H9 (cell line): Measurements from ENCODE around the gene CASP10. TPM values are rescaled to one million over a fixed set of nuclear protein-coding genes. Genes with fewer than 3 reads are reported as not detected.

ENCODE experiments used
- DNase-seq: peaks from one replicate; pipeline ENCODE4 v3.0.0-alpha.2; 2017
- H2AFZ ChIP-seq: one replicate; pipeline ENCODE4 v1.6.1; 2013; ENCODE audit warnings: mild to moderate bottlenecking, low read length, control low read depth, moderate library complexity
- H2AK5ac ChIP-seq: 2 replicates; pipeline ENCODE4 v1.6.1; 2013; ENCODE audit warnings: low read length, control low read depth, mixed read lengths; ENCODE audit not compliant: insufficient read length
- H2BK120ac ChIP-seq: one replicate; pipeline ENCODE4 v1.6.1; 2013; ENCODE audit warnings: low read depth, mild to moderate bottlenecking, low read length, control low read depth, inconsistent platforms; ENCODE audit not compliant: poor library complexity, severe bottlenecking
- H2BK12ac ChIP-seq: 2 replicates; pipeline ENCODE4 v1.6.1; 2013; ENCODE audit warnings: low read length, control low read depth, mixed read lengths, low read depth; ENCODE audit not compliant: insufficient read length
- H2BK15ac ChIP-seq: 2 replicates; pipeline ENCODE4 v1.6.1; 2013; ENCODE audit warnings: low read depth, low read length, control low read depth
- H2BK20ac ChIP-seq: one replicate; pipeline ENCODE4 v1.6.1; 2013; ENCODE audit warnings: low read depth, mild to moderate bottlenecking, low read length, control low read depth, inconsistent platforms; ENCODE audit not compliant: poor library complexity, severe bottlenecking
- H2BK5ac ChIP-seq: 2 replicates; pipeline ENCODE4 v1.6.1; 2013; ENCODE audit warnings: low read length, control low read depth, mixed read lengths; ENCODE audit not compliant: insufficient read length
- H3K14ac ChIP-seq: 2 replicates; pipeline ENCODE4 v1.6.1; 2013; ENCODE audit warnings: low read length, control low read depth; ENCODE audit not compliant: insufficient read depth
- H3K18ac ChIP-seq: 2 replicates; pipeline ENCODE4 v1.6.1; 2013; ENCODE audit warnings: low read depth, mild to moderate bottlenecking, mixed read lengths, low read length, control low read depth; ENCODE audit not compliant: insufficient read length
- H3K23ac ChIP-seq: 2 replicates; pipeline ENCODE4 v1.6.1; 2013; ENCODE audit warnings: low read length, control low read depth, mixed read lengths, low read depth; ENCODE audit not compliant: insufficient read length
- H3K23me2 ChIP-seq: 2 replicates; pipeline ENCODE4 v1.6.1; 2013; ENCODE audit warnings: low read depth, mild to moderate bottlenecking, mixed read lengths, low read length, control low read depth; ENCODE audit not compliant: insufficient read length, poor library complexity, severe bottlenecking
- H3K27ac ChIP-seq: 2 replicates; pipeline ENCODE4 v1.5.1; 2013; ENCODE audit warnings: low read length, control low read depth, mixed read lengths, low read depth; ENCODE audit not compliant: insufficient read length
- H3K27me3 ChIP-seq: 2 replicates; pipeline ENCODE4 v1.6.1; 2013; ENCODE audit warnings: low read length, control low read depth, inconsistent platforms; ENCODE audit not compliant: insufficient read depth
- H3K4ac ChIP-seq: 2 replicates; pipeline ENCODE4 v1.6.1; 2013; ENCODE audit warnings: low read depth, mild to moderate bottlenecking, control low read depth, inconsistent platforms, low read length, moderate library complexity
- H3K4me1 ChIP-seq: 2 replicates; pipeline ENCODE4 v1.6.1; 2013; ENCODE audit warnings: low read length, control low read depth, inconsistent platforms; ENCODE audit not compliant: insufficient read depth
- H3K4me2 ChIP-seq: 2 replicates; pipeline ENCODE4 v1.6.1; 2013; ENCODE audit warnings: low read length, control low read depth, mixed read lengths; ENCODE audit not compliant: insufficient read length, insufficient read depth
- H3K56ac ChIP-seq: 2 replicates; pipeline ENCODE4 v1.6.1; 2013; ENCODE audit warnings: low read depth, mild to moderate bottlenecking, mixed read lengths, low read length, control low read depth; ENCODE audit not compliant: insufficient read length
- H3K79me1 ChIP-seq: 2 replicates; pipeline ENCODE4 v1.6.1; 2013; ENCODE audit warnings: low read depth, mild to moderate bottlenecking, moderate library complexity, low read length, control low read depth, inconsistent platforms; ENCODE audit not compliant: insufficient read depth, poor library complexity, severe bottlenecking
- H3K79me2 ChIP-seq: 2 replicates; pipeline ENCODE4 v1.6.1; 2013; ENCODE audit warnings: low read length, control low read depth, inconsistent platforms; ENCODE audit not compliant: insufficient read depth
- H3K9ac ChIP-seq: 2 replicates; pipeline ENCODE4 v1.6.1; 2013; ENCODE audit warnings: low read length, control low read depth, mixed read lengths; ENCODE audit not compliant: insufficient read length; ENCODE audit errors: extremely low read depth
- H3K9me3 ChIP-seq: one replicate; pipeline ENCODE4 v1.6.1; 2013; ENCODE audit warnings: low read depth, low read length, inconsistent platforms; ENCODE audit not compliant: control insufficient read depth
- H3T11ph ChIP-seq: one replicate; pipeline ENCODE4 v1.6.1; 2013; ENCODE audit warnings: mild to moderate bottlenecking, low read length, control low read depth, inconsistent platforms
- H4K20me1 ChIP-seq: one replicate; pipeline ENCODE4 v1.6.1; 2013; ENCODE audit not compliant: control insufficient read depth, insufficient read length, insufficient read depth
- H4K5ac ChIP-seq: 2 replicates; pipeline ENCODE4 v1.6.1; 2013; ENCODE audit warnings: low read depth, mild to moderate bottlenecking, mixed read lengths, low read length, control low read depth; ENCODE audit not compliant: insufficient read length
- H4K8ac ChIP-seq: replicated peaks from 2 replicates; pipeline ENCODE4 v1.6.1; 2013; ENCODE audit warnings: low read length, control low read depth, mixed read lengths, low read depth; ENCODE audit not compliant: insufficient read length
- H4K91ac ChIP-seq: 2 replicates; pipeline ENCODE4 v1.6.1; 2013; ENCODE audit warnings: low read depth, mild to moderate bottlenecking, moderate library complexity, mixed read lengths, low read length, control low read depth; ENCODE audit not compliant: insufficient read length
- H3K27ac Mint-ChIP-seq, 3 experiments: 2 replicates in 2 of 3; 3 replicates in 1 of 3; pipeline ENCODE4 v1.8.0; 2020 to 2021; ENCODE audit warnings: mixed read lengths in 3 of 3, mild to moderate bottlenecking in 1 of 3, moderate library complexity in 1 of 3
- H3K27me3 Mint-ChIP-seq: 2 replicates; pipeline ENCODE4 v1.8.0; 2021; ENCODE audit warnings: low read depth, mild to moderate bottlenecking, moderate library complexity, mixed read lengths
- H3K36me3 Mint-ChIP-seq, 3 experiments: 2 replicates in 2 of 3; 3 replicates in 1 of 3; pipeline ENCODE4 v1.8.0; 2020 to 2021; ENCODE audit warnings: low read depth in 3 of 3, mixed read lengths in 3 of 3; ENCODE audit not compliant: insufficient read depth in 1 of 3
- H3K4me1 Mint-ChIP-seq, 2 experiments: 2 replicates each; pipeline ENCODE4 v1.8.0; 2020; ENCODE audit warnings: mixed read lengths in 2 of 2
- H3K4me3 Mint-ChIP-seq, 2 experiments: 2 replicates in 1 of 2; 3 replicates in 1 of 2; pipeline ENCODE4 v1.8.0; 2020 to 2021; ENCODE audit warnings: mild to moderate bottlenecking in 2 of 2, mixed read lengths in 2 of 2, moderate library complexity in 1 of 2
- H3K9me3 Mint-ChIP-seq, 2 experiments: 2 replicates in 1 of 2; 3 replicates in 1 of 2; pipeline ENCODE4 v1.8.0; 2020; ENCODE audit warnings: mild to moderate bottlenecking in 2 of 2, mixed read lengths in 2 of 2, moderate library complexity in 1 of 2
- CTCF ChIP-seq: fragments of 200-600 bp; sonication (generic); conservative IDR thresholded peaks from 3 replicates; pipeline ENCODE4 v1.8.0; 2021; ENCODE audit warnings: antibody characterized with exemption, mild to moderate bottlenecking
- WGBS: extraction: QIAGEN DNeasy Blood & Tissue Kit; methylation state at CpG from one replicate; pipeline ENCODE4 v1.1.7; 2013; ENCODE audit warnings: missing lambda C conversion rate, low lambda C conversion rate, mixed read lengths; ENCODE audit not compliant: insufficient read length; ENCODE audit errors: extremely low coverage; 5-methylcytosine and 5-hydroxymethylcytosine counted together
- total RNA-seq: library from RNA; stranded (reverse); gene quantifications from 2 replicates; pipeline ENCODE4 v1.2.1, GENCODE V29; 2021

Gene CASP10
- total RNA-seq, 1 experiment from 2014 or later = 2.7 TPM

- no peak overlapping the region for H4K5ac ChIP-seq
- H4K20me1 ChIP-seq = no peaks in the 10 kb centered on the region
- no peak overlapping the region for H2AFZ ChIP-seq
- H2BK5ac ChIP-seq = no peak overlapping the region
- H3K14ac ChIP-seq = 0 out of 2 replicates have a peak overlapping the region, but pooled peaks have one; percentile 90
- peak overlapping the region; percentile 18 for H3K18ac ChIP-seq
- H3K79me1 ChIP-seq = no peaks in the 10 kb centered on the region
- no peak overlapping the region for H3K9ac ChIP-seq
- no peak overlapping the region for H3T11ph ChIP-seq
- DNase-seq = no peak
- no peak overlapping the region for H2BK12ac ChIP-seq
- H3K4me1 ChIP-seq = peaks cover 11% of the 10 kb centered on the region
- Mint-ChIP-seq H3K4me1 (peaks cover 28% of the 10 kb centered on the region in 2 experiments), H3K27me3 (no peaks in the 10 kb centered on the region; the same call in 1 of the 2 replicates), H3K27ac (peak overlapping the region in 2 of 3 experiments; percentile 85 to 90; a peak in 5 of 7 replicates), H3K4me3 (peak overlapping the region; percentile 53 to 73), H3K9me3 (no peaks in the 10 kb centered on the region), H3K36me3 (no peaks in the 10 kb centered on the region; a peak in 1 of 7 replicates)
- no peak overlapping the region for H2BK20ac ChIP-seq
- no peak overlapping the region for H4K8ac ChIP-seq
- no peak overlapping the region for H3K4ac ChIP-seq
- no peak overlapping the region for H3K23ac ChIP-seq
- no peak overlapping the region for H2BK120ac ChIP-seq
- H3K4me2 ChIP-seq = peak overlapping the region; percentile 55
- no peaks in the 10 kb centered on the region for H3K79me2 ChIP-seq
- no peaks in the 10 kb centered on the region for H3K27me3 ChIP-seq
- H2AK5ac ChIP-seq = no peak overlapping the region
- H3K9me3 ChIP-seq = no peaks in the 10 kb centered on the region
- H3K23me2 ChIP-seq = no peaks in the 10 kb centered on the region
- H3K56ac ChIP-seq = no peak overlapping the region
- WGBS = no CpG with 5 or more reads among the region's 15 CpGs
- H4K91ac ChIP-seq = no peak overlapping the region
- TF ChIP-seq CTCF = no peak
- no peak overlapping the region for H2BK15ac ChIP-seq
- no peak overlapping the region for H3K27ac ChIP-seq
These were observed 76.0 kb downstream of the CASP10 start for GRCh38 chr2:201258666-201259615.
